NCI-H2196 treated with DMSO at 0.1 percent for 48 hours (cell line): ENCODE data around the gene CCDC152.
"Not testable (repeated sequence)": the region's sequence is repeated elsewhere in the genome, so short reads cannot be mapped to it uniquely, and the experiment has no call there.

Experiments
- DNase-seq: peaks from one replicate; lab custom pipeline; 2025; ENCODE audit not compliant: unreplicated experiment; lab: John Stamatoyannopoulos, UW

CCDC152 gene

DNA sequence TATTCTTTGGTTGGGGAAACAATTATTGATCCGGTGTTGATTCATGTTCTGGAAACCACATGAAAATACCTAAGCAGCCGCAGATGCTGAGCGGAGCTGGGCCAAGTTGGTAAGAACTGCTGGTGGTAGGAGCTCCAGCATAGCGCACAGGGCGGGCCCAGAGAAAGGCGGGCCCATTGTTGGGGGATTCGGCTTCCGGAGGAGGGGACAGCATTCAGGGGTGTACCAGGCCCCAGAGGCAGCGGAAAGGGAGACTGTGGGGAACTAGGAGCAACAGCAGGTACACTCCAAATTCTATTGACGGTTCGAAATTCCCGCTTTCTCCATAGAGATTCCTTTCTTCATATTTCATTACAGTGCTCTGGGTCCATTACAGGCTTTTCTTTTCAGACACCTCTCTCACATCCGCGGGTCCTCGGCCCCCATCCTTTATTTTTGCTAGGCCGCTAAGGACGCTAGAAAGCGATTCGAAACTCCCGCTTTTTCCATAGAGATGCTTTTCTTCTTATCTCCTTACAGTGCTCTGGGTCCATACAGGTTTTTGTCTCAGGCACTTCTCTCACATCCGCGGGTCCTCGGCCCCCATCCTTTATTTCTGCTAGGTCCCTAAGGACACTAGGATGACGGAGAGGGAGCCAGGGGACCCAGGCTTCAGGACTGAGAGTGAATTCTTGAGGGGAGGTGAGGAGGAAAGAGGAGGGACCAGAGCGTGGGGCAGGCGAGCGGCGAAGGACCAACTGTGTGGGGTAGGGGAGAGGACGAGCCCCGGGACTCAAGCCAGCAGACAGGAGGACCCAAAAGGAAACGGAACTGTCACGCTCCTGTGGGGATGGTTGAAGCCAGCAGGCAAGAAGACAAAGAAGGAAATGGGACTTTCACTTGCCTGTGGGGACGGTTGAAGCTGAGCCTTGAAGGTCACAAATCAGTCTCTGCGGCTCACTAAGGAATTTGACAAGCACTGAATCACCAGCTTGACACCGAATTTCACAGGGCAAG, at the start of gene CCDC152:
Gene CCDC152, plus strand, starts transcription at position 213 of the 996 bp plus-strand sequence. CDS start 2,304 bp downstream, outside the sequence.
- DNase-seq, result no peak

- DNase-seq, result no peak
These were observed 40.8 kb upstream of the CCDC152 start for GRCh38 chr5:42715785-42716184.

- DNase-seq, result no peak
These were observed 38.0 kb upstream of the CCDC152 start for GRCh38 chr5:42718591-42718990.

DNA sequence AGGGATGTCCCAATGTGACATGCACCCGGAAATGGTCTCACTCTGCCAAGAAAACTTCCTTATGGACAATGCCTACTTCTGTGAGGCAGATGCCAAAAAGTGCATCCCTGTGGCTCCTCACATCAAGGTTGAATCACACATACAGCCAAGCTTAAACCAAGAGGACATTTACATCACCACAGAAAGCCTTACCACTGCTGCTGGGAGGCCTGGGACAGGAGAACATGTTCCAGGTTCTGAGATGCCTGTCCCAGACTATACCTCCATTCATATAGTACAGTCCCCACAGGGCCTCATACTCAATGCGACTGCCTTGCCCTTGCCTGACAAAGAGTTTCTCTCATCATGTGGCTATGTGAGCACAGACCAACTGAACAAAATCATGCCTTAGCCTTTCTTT, 37.6 kb upstream of the CCDC152 start:
- no peak for DNase-seq

- DNase-seq, result no peak
These were observed 36.4 kb upstream of the CCDC152 start for GRCh38 chr5:42720251-42720650.

GRCh38 chr5:42721484-42721883, 35.1 kb upstream of the CCDC152 start:
- no peak for DNase-seq

DNA sequence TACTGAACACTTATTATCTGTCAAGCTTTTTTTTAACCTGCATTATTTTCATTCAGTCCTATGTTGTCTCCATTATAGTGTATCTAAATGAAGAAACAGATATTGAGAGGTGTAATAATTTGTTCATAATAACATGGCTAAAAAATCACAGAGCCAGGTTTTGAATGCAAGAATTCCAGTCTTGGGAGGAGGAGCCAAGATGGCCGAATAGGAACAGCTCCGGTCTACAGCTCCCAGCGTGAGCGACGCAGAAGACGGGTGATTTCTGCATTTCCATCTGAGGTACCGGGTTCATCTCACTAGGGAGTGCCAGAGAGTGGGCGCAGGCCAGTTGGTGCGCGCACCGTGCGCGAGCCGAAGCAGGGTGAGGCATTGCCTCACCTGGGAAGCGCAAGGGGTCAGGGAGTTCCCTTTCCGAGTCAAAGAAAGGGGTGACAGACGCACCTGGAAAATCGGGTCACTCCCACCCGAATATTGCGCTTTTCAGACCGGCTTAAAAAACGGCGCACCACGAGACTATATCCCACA, 22.0 kb upstream of the CCDC152 start:
- DNase-seq, result not testable (repeated sequence)

DNA sequence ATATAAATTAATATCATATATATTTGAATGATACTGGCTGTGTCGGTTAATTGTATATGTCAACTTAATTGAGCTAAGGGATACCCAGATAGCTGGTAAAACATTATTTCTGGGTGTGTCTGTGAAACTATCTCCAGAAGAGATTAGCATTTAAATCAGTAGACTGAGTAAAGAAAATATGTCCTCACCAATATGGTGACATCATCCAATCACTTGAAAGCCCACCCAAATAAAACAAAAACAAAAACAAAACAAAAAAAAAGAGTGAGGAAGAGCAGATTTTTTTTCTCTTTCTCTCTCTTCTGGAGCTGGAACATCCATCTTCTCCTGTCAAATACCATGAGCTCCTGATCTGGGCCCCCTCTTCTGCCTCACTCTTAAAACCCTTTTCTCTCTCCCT, 15.7 kb upstream of the CCDC152 start:
- no peak for DNase-seq

DNA sequence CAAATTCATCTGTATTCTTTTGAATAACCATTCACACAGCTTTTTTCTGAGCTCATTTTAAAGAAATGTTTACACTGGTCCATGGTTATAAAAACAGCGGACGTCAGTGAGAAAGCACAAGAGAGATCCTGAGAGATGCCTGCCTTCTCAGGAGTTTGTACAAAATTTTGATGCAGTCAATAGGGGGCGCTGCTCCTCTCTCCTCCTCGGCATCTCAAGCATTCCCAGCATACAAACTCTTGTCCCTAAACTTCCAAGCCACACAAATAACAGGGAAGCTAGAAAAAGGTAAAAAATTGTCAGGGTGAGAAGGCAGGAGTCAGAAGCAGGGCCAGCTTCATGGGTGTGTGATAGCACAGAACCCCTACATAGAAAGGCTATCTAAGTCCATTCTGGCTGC, 11.2 kb upstream of the CCDC152 start:
- no peak for DNase-seq

DNA sequence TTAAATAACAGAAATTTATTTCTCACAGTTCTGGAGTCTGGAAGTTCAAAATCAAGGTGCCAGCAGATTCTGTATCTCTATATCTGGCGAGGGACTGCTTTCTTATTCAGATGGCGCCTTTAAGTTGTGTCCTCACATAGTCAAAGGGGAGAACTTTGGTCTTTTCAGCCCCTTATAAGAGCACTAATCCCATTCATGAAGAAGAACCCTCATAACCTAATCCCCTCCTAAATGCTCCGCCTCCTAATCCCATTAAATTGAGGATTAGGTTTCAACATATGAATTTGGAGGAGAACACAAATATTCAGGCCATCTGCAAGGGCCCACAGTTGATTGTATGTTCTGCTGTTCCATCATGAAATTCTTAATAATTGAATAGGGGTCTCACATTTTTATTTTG, 10.8 kb upstream of the CCDC152 start:
- no peak for DNase-seq

DNA sequence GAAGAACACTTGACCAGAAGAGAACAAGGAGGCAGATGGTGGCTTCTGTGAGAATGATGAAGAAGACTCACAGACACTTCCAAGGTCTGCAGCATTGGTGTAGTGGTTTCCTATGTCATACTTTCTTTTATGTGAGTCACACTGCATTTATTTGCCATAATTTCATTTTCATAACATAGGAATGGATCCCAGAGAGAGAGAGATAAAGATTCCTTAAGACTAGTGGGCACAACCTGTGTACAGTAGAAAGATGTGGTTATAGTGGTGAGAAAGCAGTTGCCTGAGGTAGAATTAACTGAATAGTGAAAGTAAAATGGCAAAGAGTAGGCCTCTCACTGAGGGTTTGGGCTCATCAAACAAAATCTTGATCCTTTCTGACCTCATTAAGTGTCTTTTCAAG, 7.6 kb upstream of the CCDC152 start:
- no peak for DNase-seq

DNA sequence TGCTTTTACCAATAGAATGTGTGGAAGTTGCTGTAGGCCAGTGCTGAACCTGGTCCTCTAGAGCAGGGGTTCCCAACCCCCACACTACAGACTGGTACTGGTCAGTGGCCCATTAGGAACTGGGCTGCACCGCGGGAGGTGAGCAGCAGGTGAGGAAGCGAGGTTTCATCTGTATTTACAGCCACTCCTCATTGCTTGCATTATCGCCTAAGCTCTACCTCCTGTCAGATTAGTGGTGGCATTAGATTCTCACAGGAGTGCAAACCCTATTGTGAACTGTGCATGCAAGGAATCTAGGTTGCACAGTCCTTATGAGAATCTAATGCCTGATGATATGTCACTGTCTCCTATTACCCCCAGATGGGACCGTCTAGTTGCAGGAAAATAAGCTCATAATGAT, 6.1 kb upstream of the CCDC152 start:
- no peak for DNase-seq

GRCh38 chr5:42751044-42751443, 5.6 kb upstream of the CCDC152 start:
- no peak for DNase-seq

DNA sequence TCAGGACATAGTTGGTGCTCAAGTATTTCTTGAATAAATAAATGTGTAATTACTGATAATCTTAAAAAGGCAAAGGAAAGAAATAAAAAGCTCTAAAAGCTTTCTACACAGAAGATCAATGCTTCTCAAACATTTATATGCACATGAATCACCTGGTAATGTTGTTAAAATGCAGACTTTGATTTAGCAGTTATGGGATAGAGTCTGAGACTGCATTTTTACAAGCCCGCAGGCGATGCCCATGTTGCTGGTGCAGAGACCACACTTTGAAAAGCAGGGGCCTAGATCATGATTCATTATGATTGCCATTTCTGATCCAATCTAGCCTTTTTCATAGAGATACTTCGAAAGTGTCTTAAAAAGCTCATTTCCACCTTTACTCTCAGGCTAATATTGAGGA, 3.5 kb upstream of the CCDC152 start:
- no peak for DNase-seq

DNA sequence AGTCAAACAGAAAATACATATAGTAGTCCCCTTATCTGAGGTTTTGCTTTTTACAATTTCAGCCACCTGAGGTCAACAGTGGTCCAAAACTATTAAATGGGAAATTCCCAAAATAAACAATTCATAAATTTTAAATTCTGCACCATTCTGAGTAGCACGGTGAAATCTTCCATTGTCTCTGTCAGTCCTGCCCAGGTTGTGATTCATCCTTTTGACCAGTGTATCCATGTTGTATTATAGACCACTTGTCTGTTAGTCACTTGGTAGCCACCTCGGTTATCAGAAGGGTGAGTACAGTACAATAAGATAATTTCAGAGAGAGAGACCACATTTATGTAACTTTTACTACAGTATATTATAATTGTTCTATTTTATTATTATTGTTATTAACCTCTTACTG, 2.8 kb downstream of the CCDC152 start:
- DNase-seq, result no peak

DNA sequence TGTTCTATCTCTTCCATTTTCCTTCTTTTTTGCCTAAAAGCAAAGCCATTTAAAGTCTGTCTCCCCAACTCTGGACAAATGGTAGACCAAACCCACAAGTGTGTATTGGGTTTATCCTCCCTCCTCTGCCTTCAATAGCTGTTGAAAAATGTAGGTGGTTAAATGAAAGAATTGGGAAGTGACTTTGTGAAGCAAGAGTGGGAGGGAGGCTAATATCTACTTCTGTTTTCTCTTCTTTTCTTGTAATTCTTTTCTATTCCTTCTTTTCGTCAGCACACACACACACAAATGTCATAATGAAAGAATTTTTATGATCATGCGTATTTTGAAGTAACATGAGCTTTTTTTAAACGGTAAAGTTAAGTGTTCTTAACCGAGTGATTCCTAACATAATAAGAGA, 3.8 kb downstream of the CCDC152 start:
- no peak for DNase-seq

- no peak for DNase-seq
These were observed 5.2 kb downstream of the CCDC152 start for GRCh38 chr5:42761791-42762190.

GRCh38 chr5:42767491-42768105, 11.0 kb downstream of the CCDC152 start:
- no peak for DNase-seq

DNA sequence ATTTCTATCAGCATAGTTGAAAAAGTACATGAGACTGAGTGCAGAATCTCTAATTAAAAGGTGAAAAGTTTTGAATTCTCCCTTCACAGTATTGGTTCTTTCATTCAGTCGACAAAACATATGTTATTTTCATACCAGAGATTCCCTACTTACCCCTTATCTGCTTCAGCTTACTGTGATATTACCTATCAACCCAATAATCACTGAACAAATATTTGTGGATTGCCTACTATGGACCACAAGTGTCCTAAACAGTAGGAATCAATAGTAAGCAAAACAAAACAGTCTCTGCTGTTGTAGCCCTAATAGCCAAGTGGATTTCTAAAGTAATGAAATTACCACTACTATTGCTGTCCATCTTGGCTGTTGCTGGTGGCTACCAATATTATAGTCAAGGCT, 11.5 kb downstream of the CCDC152 start:
- no peak for DNase-seq

- no peak for DNase-seq
These were observed 13.4 kb downstream of the CCDC152 start for GRCh38 chr5:42770003-42770402.

GRCh38 chr5:42772265-42772993, 15.8 kb downstream of the CCDC152 start:
- no peak for DNase-seq
